CD4-positive, alpha-beta T cell treated with Interferon gamma for 1 hour (primary cell): ENCODE measurements around the gene APMAP.
"Not testable (repeated sequence)": the region's sequence is repeated elsewhere in the genome, so short reads cannot be mapped to it uniquely, and the experiment has no call there.

Source experiments
- DNase-seq: peaks from one replicate; pipeline ENCODE4 v3.0.0-alpha.2; 2020

The APMAP gene

GRCh38 chr20:25005661-25006060 is 13.1 kb upstream of the APMAP start:
- DNase-seq: no peak

GRCh38 chr20:25005220-25005619 is 12.7 kb upstream of the APMAP start:
- no peak for DNase-seq

- no peak for DNase-seq
These were observed 10.5 kb upstream of the APMAP start for GRCh38 chr20:25003002-25003401.

DNA sequence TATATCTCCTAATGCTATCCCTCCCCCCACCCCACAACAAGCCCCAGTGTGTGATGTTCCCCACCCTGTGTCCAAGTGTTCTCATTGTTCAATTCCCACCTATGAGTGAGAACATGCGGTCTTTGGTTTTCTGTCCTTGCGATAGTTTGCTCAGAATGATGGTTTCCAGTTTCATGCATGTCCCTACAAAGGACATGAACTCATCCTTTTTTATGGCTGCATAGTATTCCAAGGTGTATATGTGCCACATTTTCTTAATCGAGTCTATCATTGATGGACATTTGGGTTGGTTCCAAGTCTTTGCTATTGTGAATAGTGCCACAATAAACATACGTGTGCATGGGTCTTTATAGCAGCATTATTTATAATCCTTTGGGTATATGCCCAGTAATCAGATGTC is 8.8 kb upstream of the APMAP start:
- DNase-seq: not testable (repeated sequence)

GRCh38 chr20:25000268-25000801 is 7.8 kb upstream of the APMAP start:
- DNase-seq: no peak

GRCh38 chr20:24999568-24999967 is 7.0 kb upstream of the APMAP start:
- DNase-seq: no peak

- no peak for DNase-seq
These were observed 6.3 kb upstream of the APMAP start for GRCh38 chr20:24998631-24999445.

- DNase-seq: no peak
These were observed 5.6 kb upstream of the APMAP start for GRCh38 chr20:24998121-24998520.

- DNase-seq: no peak
These were observed 4.2 kb upstream of the APMAP start for GRCh38 chr20:24996449-24997377.

- DNase-seq: no peak
These were observed 3.3 kb upstream of the APMAP start for GRCh38 chr20:24995741-24996448.

DNA sequence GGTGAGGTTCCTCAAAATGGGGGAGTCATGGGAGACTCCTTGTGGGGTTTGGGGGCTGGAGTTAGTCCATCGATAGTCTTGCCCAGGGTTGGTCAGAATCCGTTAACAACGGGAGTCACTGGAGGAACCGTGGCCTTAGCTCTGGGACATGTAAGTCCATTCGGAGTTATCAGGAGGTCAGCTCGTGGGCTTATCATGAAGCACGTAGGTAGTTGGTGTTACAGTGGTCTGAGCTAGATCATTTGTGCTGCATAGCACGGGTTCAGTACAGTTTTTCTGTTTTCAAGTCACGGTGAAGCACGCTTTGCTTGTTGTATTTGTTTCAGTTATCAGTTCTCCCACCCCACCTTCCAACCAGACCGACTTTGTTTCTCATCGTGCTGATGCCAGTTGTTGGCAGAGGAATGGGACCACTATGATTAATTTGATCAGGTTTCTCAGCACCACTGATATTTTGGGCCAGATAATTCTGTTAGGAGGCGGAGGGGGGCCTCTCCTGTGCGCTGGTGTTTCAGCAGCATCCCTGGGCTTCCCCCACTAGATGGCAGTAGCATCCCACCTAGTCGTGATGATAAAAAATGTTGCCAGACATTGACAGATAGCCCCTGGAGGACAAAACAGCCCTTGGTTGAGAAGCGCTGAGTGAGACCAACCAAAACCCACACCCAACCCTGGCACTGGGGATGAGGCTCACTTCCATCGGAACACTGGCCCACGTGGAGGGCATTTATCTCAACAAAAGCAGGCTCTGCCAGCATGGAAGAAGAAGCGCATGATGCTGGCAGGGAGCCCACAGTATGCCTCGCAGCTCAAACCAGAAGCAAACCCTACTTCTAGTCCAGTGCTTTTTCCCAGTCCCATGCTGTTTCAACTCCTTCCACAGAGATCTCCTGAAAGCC is 2.2 kb upstream of the APMAP start:
- peak; percentile 78 for DNase-seq

GRCh38 chr20:24994186-24994465 is 1.6 kb upstream of the APMAP start:
- no peak for DNase-seq

DNA sequence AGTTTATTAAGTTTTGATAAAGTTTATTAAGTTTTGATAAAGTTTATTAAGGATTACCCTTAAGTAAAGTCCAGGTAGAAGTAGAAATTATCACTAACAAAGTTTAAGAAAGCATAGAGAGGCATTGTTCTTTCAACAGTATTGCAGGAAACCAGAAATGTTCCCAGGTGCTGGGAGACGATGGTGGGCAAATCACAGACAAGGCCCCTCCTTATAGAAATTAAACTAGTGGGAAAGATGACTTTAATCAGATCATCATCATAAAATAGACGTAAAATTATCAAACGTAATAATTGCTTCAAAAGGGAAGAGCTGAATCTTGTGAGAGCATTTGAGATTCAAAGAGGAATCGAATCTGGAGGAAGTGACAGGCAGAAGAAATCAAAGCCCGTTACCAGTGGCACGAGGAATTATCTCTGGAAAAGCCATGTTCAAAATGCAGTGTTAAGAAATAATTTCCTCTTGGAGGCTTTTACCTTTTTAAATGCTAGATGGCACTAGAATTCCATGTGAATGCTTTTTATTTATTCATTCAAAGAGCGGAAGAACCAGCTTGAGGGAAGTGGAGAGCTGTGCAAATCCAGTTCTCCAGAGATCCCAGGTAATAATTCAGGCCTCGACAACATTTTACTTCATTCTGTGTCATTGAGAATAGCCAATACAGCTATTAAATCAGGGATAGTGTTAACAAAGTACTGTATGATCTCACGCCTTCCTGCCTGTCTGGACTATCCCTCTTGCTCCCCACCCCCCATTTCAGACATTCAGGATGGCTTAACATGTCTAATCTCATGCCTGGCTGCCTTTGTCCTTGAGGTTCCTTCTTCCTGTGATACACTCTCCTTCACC is 1.0 kb upstream of the APMAP start:
- DNase-seq: no peak

- DNase-seq: no peak
These were observed 559 bp downstream of the APMAP start for GRCh38 chr20:24991897-24992486.

GRCh38 chr20:24990810-24991252 is 1.7 kb downstream of the APMAP start:
- no peak for DNase-seq

DNA sequence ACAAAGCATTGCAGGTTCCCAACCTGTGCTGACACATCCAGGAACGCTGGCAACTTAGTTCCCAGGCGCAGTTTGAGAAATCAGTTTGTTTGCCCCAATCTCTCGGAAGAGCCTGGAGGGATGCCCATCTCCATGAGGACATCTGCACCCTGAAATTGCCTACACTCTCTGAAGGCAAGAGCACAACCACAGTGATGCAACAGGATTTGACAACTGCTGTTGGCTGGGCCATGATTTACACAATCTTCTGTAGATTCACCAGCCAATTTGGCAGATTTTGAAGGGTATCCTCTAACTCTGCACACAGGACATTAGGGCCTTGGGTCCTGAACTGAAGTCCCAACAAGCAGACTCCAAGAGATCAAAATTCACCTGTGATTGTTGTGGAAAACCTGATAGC is 3.4 kb downstream of the APMAP start:
- DNase-seq: no peak

- no peak for DNase-seq
These were observed 4.4 kb downstream of the APMAP start for GRCh38 chr20:24987873-24988835.

GRCh38 chr20:24987244-24987643 is 5.3 kb downstream of the APMAP start:
- DNase-seq: no peak

DNA sequence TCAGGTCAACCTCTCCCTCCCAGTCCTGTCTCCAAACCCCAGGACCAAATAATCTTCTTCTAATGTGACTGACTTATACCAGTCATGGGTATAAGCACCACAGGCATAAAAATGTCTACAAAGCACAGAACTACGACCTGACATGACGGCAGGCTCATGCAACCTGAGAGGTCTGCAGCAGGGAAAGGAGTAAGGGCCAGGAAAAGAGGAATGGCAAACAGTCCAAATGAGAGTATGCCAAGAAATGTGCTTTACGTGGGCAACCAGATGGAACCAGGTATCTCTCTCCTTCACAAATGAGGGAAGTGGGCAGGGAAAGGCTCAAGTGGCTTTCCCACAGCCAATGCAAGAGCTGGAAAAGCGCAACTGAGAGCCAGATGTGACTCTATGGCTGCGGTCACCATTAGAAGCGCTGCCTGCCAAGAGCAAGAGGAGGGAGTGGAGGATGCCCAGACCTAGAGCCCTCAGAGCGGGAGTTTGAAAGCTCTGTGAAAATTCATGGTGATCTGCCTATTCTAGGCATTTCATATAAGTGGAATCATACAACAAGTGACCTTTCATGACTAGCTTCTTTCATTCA is 6.0 kb downstream of the APMAP start:
- DNase-seq: no peak
